Heart right ventricle (tissue), 16 donors: ENCODE results near the gene AIRE. TPM values are rescaled to one million over a fixed set of nuclear protein-coding genes. Genes with fewer than 3 reads are reported as not detected.

Experiments used
- ATAC-seq, 8 donors: fragments of 200-7000 bp; cut with Tn5 transposase; one replicate each; pipeline ENCODE4 v1.9.1; 2020; ENCODE audit warnings: mild to moderate bottlenecking in 8 of 8, moderate library complexity in 8 of 8, moderate number of reproducible peaks in 1 of 8
- DNase-seq, 2 donors: peaks; one replicate each; pipeline ENCODE4 v3.0.0-alpha.2; 2020
- H3K27ac ChIP-seq, 10 donors: fragments of 200-600 bp; sonication (generic) in 2 of 10; one replicate each; pipeline versions ENCODE4 v1.5.0 to v1.8.0; 2020 to 2022; ENCODE audit warnings: mild to moderate bottlenecking in 3 of 10
- H3K27me3 ChIP-seq, 7 donors: fragments of 200-600 bp; one replicate each; pipeline ENCODE4 v1.8.0; 2021 to 2022; ENCODE audit warnings: mild to moderate bottlenecking in 2 of 7
- H3K36me3 ChIP-seq, 9 donors: fragments of 200-600 bp; sonication (generic) in 1 of 9; one replicate each; pipeline versions ENCODE4 v1.5.0 to v1.8.0; 2020 to 2022; ENCODE audit warnings: mild to moderate bottlenecking in 2 of 9
- H3K4me1 ChIP-seq, 9 donors: fragments of 200-600 bp; sonication (generic) in 1 of 9; one replicate each; pipeline versions ENCODE4 v1.5.0 to v1.8.0; 2020 to 2022; ENCODE audit warnings: mild to moderate bottlenecking in 4 of 9
- H3K4me3 ChIP-seq, 10 donors: fragments of 200-600 bp; sonication (generic) in 2 of 10; one replicate each; pipeline versions ENCODE4 v1.5.0 to v1.8.0; 2020 to 2022; ENCODE audit warnings: mild to moderate bottlenecking in 7 of 10, moderate library complexity in 2 of 10
- H3K9me3 ChIP-seq, 11 donors: fragments of 200-600 bp in 10 of 11; sonication (generic) in 2 of 11; one replicate each; pipeline versions ENCODE4 v1.5.0 to v1.8.0; 2013 to 2022; ENCODE audit warnings: mild to moderate bottlenecking in 2 of 11, control low read depth in 1 of 11, moderate library complexity in 1 of 11
- CTCF ChIP-seq, 9 donors: fragments of 200-600 bp; sonication (generic) in 2 of 9; IDR thresholded peaks; one replicate each; pipeline versions ENCODE4 v1.5.0 to v1.8.0; 2021 to 2022; ENCODE audit warnings: antibody characterized with exemption in 9 of 9, mild to moderate bottlenecking in 5 of 9, moderate library complexity in 1 of 9
- WGBS, 2 donors: extraction: QIAGEN DNeasy Blood & Tissue Kit; methylation state at CpG; one replicate each; pipeline ENCODE4 v1.1.7; 2013; ENCODE audit warnings: inconsistent platforms in 1 of 2; 5-methylcytosine and 5-hydroxymethylcytosine counted together
- intact Hi-C, 10 donors: fragments of 100-400 bp; cut with DNase I; formaldehyde crosslinking; loops; one replicate each; pipeline versions ENCODE4 v1.11.1 to v1.14.2; 2022
- polyA plus RNA-seq, 2 donors: library from polyadenylated mRNA; stranded (reverse); fragments of 200-250 nt; gene quantifications; one replicate each; pipeline ENCODE4 v1.2.3, GENCODE V29; 2013
- total RNA-seq, 10 donors: library from RNA; stranded (reverse); fragmentation: NEBNext Ultra II Directional in 3 of 10; extraction: Animal tissue kit (Norgen Biotek cat#: 25700) in 3 of 10; gene quantifications; one replicate each; pipeline versions ENCODE4 v1.2.1 to v1.2.4, GENCODE V29; 2021 to 2023
- donor health status: Arrhythmogenic right ventricular cardiomyopathy.
- donor health status: ischemic (EF 13 %, LVEDD 7.1; RV severe dilation, severe dysfunction).
- donor health status: healthy with polysubstance abuse.
- donor health status: DM: no; HTN: yes; CAD: no.
- donor health status: DM: no; HTN: no; CAD: no.
- donor health status: ischemic (EF 25% LVEDD 6.9; RV normal size, moderate dysfunction).
- donor health status: ischemic (EF 25% LVEDD 5.7; RV mildly dilated, moderate dysfunction).
- donor health status: healthy.
- donor health status: DM: yes; HTN: yes; CAD: no.
- donor health status: Ischemic cardiomyopathy.
- donor health status: ischemic (EF 35%, LVEDD 5.7; RV mildly dilated, moderate dysfunction).
- donor health status: nonischemic (EF 11% LVEDD 7.7; RV severe dilation, severe dysfunction).
- donor health status: DM: yes; HTN: yes; CAD: no.
- donor health status: PGD.
- donor health status: ischemic (EF 29% LVEDD 5.4; RV normal size, mild dysfunction).
- donor health status: nonischemic (EF 23%, LVEDD 6.1; RV moderate dilation, normal function).

AIRE gene
- total and polyA plus RNA-seq, 12 donors, result 0.05 to 0.10 (median 0.06) TPM; not detected in 9

DNA sequence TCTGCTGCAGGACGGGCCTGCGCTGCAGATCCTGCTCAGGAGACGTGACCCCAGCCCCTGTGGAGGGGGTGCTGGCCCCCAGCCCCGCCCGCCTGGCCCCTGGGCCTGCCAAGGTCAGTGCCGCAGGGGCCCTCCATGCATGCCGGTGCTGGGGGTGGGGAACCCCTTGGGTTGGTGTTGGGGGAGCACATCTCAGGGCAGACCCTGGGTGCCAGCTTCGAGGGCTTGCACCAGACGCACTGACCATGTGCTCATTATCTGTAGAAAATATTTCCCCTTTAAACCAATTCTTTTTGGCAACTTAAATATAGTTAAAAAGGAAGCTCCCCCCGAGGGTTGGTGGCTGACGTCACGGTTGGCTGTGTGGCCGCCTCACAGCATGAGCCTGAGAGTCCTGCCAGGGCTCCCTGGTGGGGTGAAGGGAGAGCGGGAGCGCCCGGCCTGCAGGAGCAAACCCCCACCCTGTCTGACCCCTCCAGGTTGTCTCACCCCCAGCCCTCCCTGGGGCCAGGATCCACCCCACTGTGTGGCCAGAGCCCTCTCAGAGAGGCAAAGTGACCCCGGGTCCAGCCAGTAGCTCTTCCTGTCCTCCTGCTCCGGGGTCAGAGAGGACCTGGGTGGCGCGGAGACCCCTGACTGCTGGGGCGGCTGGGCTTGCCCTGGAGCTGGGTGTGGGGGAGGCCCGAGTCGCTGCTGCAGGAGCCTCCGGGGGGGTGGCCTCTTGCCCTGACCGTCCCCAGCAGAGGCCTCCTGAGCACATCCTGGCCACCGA, 8.9 kb downstream of the AIRE start:
- intact Hi-C loops, result no loop called here
- DNase-seq, result peak; percentile 88 to 90
- peaks cover 0 to 7% (median 0%) of the 10 kb centered on the region in 7 donors for H3K27me3 ChIP-seq
- no peaks in the 10 kb centered on the region for H3K36me3 ChIP-seq
- peak overlapping the region in 5 of 10 donors; percentile 11 to 61 (median 19) for H3K27ac ChIP-seq
- H3K4me1 ChIP-seq, result peaks cover 9 to 35% (median 29%) of the 10 kb centered on the region in 9 donors
- ATAC-seq, result peak in 7 of 8 donors; percentile 39 to 65 (median 57)
- no peak overlapping the region for H3K4me3 ChIP-seq
- H3K9me3 ChIP-seq, result no peaks in the 10 kb centered on the region
- no peak for TF ChIP-seq CTCF (IDR thresholded peaks at IDR 0.05)
- WGBS, 2 donors, result 51 to 52% methylated on average over 26 of the region's 26 CpGs

DNA sequence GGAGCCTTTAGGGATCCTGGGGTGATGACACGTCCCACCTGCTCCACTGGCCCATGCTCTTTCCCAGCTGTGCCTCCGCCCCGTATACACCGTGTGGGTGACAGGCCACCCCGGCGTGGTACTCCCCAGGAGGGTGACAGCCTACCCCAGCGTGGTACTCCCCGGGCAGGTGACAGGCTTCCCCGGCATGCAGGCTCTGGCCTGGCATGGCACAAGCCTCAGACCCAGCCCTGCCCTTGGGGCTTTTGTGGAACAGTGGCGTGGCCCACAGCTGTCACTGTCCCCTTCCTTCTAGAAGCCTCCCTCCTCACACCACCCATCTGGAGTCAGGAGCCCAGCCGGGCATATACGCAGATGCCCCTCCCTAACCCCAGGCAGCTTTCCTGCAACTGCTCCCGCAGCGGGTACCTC, 9.5 kb downstream of the AIRE start:
- peaks cover 0 to 7% (median 0%) of the 10 kb centered on the region in 7 donors for H3K27me3 ChIP-seq
- H3K4me3 ChIP-seq, result no peak overlapping the region
- WGBS, 2 donors, result 71 to 73% methylated on average over 14 of the region's 14 CpGs
- no peaks in the 10 kb centered on the region for H3K9me3 ChIP-seq
- H3K27ac ChIP-seq, result peak overlapping the region in 5 of 10 donors; percentile 11 to 61 (median 19)
- TF ChIP-seq CTCF (IDR thresholded peaks at IDR 0.05), result no peak
- no peaks in the 10 kb centered on the region for H3K36me3 ChIP-seq
- ATAC-seq (peak in 7 of 8 donors; percentile 4 to 28 (median 16)), DNase-seq (peak in 1 of 2 donors; percentile 56)
- intact Hi-C loops, result no loop called here
- peaks cover 9 to 37% (median 29%) of the 10 kb centered on the region in 9 donors for H3K4me1 ChIP-seq

DNA sequence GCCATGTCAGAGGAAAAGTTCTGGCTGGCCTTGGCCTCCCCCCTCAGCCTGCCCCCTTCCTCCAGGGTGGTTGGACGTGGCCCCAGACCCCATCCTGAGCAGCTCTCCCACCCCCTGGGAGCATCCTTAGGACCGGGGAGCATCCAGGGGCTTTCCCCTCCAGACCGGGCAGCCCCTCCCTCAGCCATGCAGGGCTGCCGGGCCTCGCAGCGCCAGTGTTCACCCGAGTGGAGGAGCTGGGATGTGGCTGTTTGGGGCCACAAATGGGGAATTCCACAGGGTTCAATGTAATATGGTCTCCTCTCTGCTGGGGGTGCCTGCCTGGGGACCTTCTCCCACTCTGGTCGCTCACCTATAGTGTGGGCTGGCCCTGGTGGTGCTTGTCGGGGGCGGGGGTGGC, 10.0 kb downstream of the AIRE start:
- 69 to 81% methylated on average over 8 to 10 of the region's 10 CpGs for WGBS, 2 donors
- H3K4me3 ChIP-seq, result no peak overlapping the region
- no peak for TF ChIP-seq CTCF (IDR thresholded peaks at IDR 0.05)
- H3K4me1 ChIP-seq, result peaks cover 11 to 39% (median 30%) of the 10 kb centered on the region in 9 donors
- intact Hi-C loops, result no loop called here
- peaks cover 0 to 7% (median 0%) of the 10 kb centered on the region in 7 donors for H3K27me3 ChIP-seq
- H3K36me3 ChIP-seq, result no peaks in the 10 kb centered on the region
- H3K9me3 ChIP-seq, result no peaks in the 10 kb centered on the region
- DNase-seq (no peak), ATAC-seq (no peak)
- H3K27ac ChIP-seq, result peak overlapping the region in 2 of 10 donors; percentile 48 to 61

- peaks cover 0 to 7% (median 0%) of the 10 kb centered on the region in 7 donors for H3K27me3 ChIP-seq
- no peaks in the 10 kb centered on the region for H3K36me3 ChIP-seq
- H3K27ac ChIP-seq, result peak overlapping the region in 1 of 10 donors; percentile 61
- ATAC-seq (no peak), DNase-seq (no peak)
- no peak for TF ChIP-seq CTCF (IDR thresholded peaks at IDR 0.05)
- no peaks in the 10 kb centered on the region for H3K9me3 ChIP-seq
- H3K4me1 ChIP-seq, result peaks cover 15 to 44% (median 35%) of the 10 kb centered on the region in 9 donors
- no peak overlapping the region for H3K4me3 ChIP-seq
- 82 to 89% methylated on average over 12 of the region's 12 CpGs for WGBS, 2 donors
- intact Hi-C loops, result no loop called here
These were observed 10.4 kb downstream of the AIRE start for GRCh38 chr21:44296103-44296519.
